Body of pancreas (tissue), 4 donors: Measurements from ENCODE around the gene ZNF202.

ENCODE experiments used
- POLR2A ChIP-seq, 3 donors: fragments of 450-650 bp; IDR thresholded peaks; one replicate each; pipeline ENCODE4 v1.6.1; 2016; ENCODE audit warnings: antibody characterized with exemption in 3 of 3, mild to moderate bottlenecking in 2 of 3
- TF ChIP-seq, protein P1 (sequence below), 7 experiments: fragments of 450-650 bp in 4 of 7; fragments of 200-600 bp in 3 of 7; sonication (generic) in 3 of 7; IDR thresholded peaks; one replicate each; pipeline ENCODE4 v1.5.1; 2016 to 2019; ENCODE audit warnings: antibody characterized with exemption in 7 of 7

DNA sequence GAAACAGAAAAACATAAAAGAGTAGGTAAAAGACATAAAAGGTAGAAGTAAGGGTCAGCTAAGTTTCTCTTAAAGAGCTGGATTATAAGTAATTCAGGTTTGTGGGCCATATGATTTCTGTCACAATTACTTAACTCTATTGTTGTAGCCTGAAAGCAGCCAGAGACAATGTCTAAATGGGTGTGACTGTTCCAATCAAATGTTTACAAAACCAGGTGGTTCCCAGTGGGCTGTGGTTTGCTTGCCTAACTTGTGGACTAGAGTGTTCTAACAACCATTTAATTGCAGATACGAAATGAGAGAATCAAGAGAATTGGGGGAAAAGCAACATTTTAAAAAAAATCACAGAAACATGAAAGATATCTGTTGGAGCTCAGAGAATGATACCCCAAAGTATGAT lies 42.1 kb upstream of the ZNF202 start:
- TF ChIP-seq, protein P1, sequence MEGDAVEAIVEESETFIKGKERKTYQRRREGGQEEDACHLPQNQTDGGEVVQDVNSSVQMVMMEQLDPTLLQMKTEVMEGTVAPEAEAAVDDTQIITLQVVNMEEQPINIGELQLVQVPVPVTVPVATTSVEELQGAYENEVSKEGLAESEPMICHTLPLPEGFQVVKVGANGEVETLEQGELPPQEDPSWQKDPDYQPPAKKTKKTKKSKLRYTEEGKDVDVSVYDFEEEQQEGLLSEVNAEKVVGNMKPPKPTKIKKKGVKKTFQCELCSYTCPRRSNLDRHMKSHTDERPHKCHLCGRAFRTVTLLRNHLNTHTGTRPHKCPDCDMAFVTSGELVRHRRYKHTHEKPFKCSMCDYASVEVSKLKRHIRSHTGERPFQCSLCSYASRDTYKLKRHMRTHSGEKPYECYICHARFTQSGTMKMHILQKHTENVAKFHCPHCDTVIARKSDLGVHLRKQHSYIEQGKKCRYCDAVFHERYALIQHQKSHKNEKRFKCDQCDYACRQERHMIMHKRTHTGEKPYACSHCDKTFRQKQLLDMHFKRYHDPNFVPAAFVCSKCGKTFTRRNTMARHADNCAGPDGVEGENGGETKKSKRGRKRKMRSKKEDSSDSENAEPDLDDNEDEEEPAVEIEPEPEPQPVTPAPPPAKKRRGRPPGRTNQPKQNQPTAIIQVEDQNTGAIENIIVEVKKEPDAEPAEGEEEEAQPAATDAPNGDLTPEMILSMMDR (IDR thresholded peaks at IDR 0.05): no peak
- TF ChIP-seq POLR2A (IDR thresholded peaks at IDR 0.05): no peak
